Activated naive CD8-positive, alpha-beta T cell treated with anti-CD3 and anti-CD28 coated beads for 36 hours (primary cell): Measurements from ENCODE around the gene ANKRD33B. TPM values are rescaled to one million over a fixed set of nuclear protein-coding genes. Genes with fewer than 3 reads are reported as not detected.

Experiments used
- DNase-seq: peaks from one replicate; pipeline ENCODE4 v3.0.0; 2021
- H3K27ac Mint-ChIP-seq: one replicate; pipeline ENCODE4 v1.8.0; 2022; ENCODE audit warnings: mild to moderate bottlenecking, moderate library complexity, mixed read lengths
- H3K27me3 Mint-ChIP-seq: one replicate; pipeline ENCODE4 v1.8.0; 2022; ENCODE audit warnings: mild to moderate bottlenecking, mixed read lengths
- H3K36me3 Mint-ChIP-seq: one replicate; pipeline ENCODE4 v1.8.0; 2021; ENCODE audit warnings: mild to moderate bottlenecking, mixed read lengths
- H3K4me1 Mint-ChIP-seq: one replicate; pipeline ENCODE4 v1.8.0; 2021; ENCODE audit warnings: mixed read lengths
- H3K4me3 Mint-ChIP-seq: one replicate; pipeline ENCODE4 v1.8.0; 2022; ENCODE audit warnings: mild to moderate bottlenecking, moderate library complexity, mixed read lengths
- H3K9me3 Mint-ChIP-seq: one replicate; pipeline ENCODE4 v1.8.0; 2022; ENCODE audit warnings: mixed read lengths
- total RNA-seq, 2 experiments: library from RNA; stranded (reverse); gene quantifications; one replicate each; pipeline ENCODE4 v1.2.3, GENCODE V29; 2021

ANKRD33B gene
- total RNA-seq, 2 experiments from 2014 or later, result 9.8 to 10.2 TPM

GRCh38 chr5:10673407-10673806 is 109.5 kb downstream of the ANKRD33B start:
- no peak for DNase-seq
- no peaks in the 10 kb centered on the region for H3K27me3 Mint-ChIP-seq
- H3K36me3 Mint-ChIP-seq, result peaks cover 20% of the 10 kb centered on the region
- no peaks in the 10 kb centered on the region for H3K4me1 Mint-ChIP-seq
- H3K9me3 Mint-ChIP-seq, result peaks cover 6% of the 10 kb centered on the region
- H3K4me3 Mint-ChIP-seq, result no peak overlapping the region
- H3K27ac Mint-ChIP-seq, result no peak overlapping the region

DNA sequence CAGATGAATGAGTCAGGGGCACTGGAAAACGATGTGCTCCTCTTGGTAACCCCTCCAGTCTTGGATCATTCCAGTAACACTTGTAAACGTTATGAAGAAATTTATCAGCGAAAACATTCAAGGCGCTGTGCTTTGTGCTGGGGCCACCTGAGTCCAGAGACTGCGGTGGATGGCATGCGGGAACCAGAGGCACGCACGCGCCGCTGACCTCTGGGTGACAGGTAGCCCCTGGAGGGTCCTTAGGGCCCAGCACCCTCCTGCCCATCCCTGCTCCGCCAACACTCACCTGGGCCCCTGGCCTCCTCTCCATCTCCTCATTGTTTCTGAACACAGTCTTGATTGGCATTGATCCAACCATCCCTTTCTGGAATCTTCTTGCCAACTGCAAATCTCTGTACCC is 110.2 kb downstream of the ANKRD33B start:
- H3K36me3 Mint-ChIP-seq, result peaks cover 23% of the 10 kb centered on the region
- no peak for DNase-seq

GRCh38 chr5:10674582-10674981 is 110.7 kb downstream of the ANKRD33B start:
- Mint-ChIP-seq H3K4me3 (no peak overlapping the region), H3K36me3 (peaks cover 26% of the 10 kb centered on the region), H3K27me3 (no peaks in the 10 kb centered on the region), H3K27ac (no peak overlapping the region), H3K4me1 (no peaks in the 10 kb centered on the region), H3K9me3 (peaks cover 6% of the 10 kb centered on the region)
- no peak for DNase-seq

More for the DNA sequence above, 110.2 kb downstream of the ANKRD33B start:
- Mint-ChIP-seq H3K27me3 (no peaks in the 10 kb centered on the region), H3K4me3 (no peak overlapping the region), H3K27ac (no peak overlapping the region), H3K9me3 (peaks cover 6% of the 10 kb centered on the region), H3K4me1 (no peaks in the 10 kb centered on the region)

- Mint-ChIP-seq H3K27ac (no peak overlapping the region), H3K27me3 (no peaks in the 10 kb centered on the region), H3K4me3 (no peak overlapping the region), H3K9me3 (peaks cover 6% of the 10 kb centered on the region), H3K4me1 (no peaks in the 10 kb centered on the region), H3K36me3 (peaks cover 30% of the 10 kb centered on the region)
- no peak for DNase-seq
Measured at GRCh38 chr5:10675177-10675700, 111.4 kb downstream of the ANKRD33B start.

- H3K4me3 Mint-ChIP-seq, result no peak overlapping the region
- no peaks in the 10 kb centered on the region for H3K27me3 Mint-ChIP-seq
- H3K9me3 Mint-ChIP-seq, result peaks cover 6% of the 10 kb centered on the region
- H3K4me1 Mint-ChIP-seq, result no peaks in the 10 kb centered on the region
- H3K36me3 Mint-ChIP-seq, result peaks cover 37% of the 10 kb centered on the region
- no peak for DNase-seq
- no peak overlapping the region for H3K27ac Mint-ChIP-seq
Measured at GRCh38 chr5:10676224-10676623, 112.4 kb downstream of the ANKRD33B start.

GRCh38 chr5:10676946-10677345 is 113.1 kb downstream of the ANKRD33B start:
- no peak overlapping the region for H3K27ac Mint-ChIP-seq
- no peak for DNase-seq
- peaks cover 6% of the 10 kb centered on the region for H3K9me3 Mint-ChIP-seq
- H3K4me1 Mint-ChIP-seq, result no peaks in the 10 kb centered on the region
- H3K4me3 Mint-ChIP-seq, result no peak overlapping the region
- no peaks in the 10 kb centered on the region for H3K27me3 Mint-ChIP-seq
- H3K36me3 Mint-ChIP-seq, result peaks cover 37% of the 10 kb centered on the region

DNA sequence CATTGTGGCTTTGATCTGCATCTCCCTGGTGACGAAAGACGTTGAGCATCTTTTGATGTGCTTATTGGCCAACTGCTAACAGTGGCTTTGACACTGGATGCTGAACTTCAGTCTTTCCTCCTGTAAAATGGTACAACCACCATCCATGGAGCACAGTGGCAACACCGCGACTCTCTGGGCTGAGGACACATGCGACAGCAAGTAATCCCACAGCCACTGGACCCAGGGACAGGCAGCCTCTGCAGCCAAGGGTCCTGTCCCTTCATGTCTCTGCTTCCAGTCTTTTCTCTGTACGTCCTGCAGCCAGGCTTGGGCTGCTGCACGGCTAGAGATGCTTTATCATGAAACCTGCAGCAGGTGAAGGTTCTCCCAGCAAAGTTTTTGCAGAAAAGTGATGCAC is 113.7 kb downstream of the ANKRD33B start:
- Mint-ChIP-seq H3K36me3 (peaks cover 41% of the 10 kb centered on the region), H3K27ac (no peak overlapping the region), H3K4me3 (no peak overlapping the region), H3K4me1 (no peaks in the 10 kb centered on the region), H3K27me3 (no peaks in the 10 kb centered on the region), H3K9me3 (peaks cover 6% of the 10 kb centered on the region)
- no peak for DNase-seq

DNA sequence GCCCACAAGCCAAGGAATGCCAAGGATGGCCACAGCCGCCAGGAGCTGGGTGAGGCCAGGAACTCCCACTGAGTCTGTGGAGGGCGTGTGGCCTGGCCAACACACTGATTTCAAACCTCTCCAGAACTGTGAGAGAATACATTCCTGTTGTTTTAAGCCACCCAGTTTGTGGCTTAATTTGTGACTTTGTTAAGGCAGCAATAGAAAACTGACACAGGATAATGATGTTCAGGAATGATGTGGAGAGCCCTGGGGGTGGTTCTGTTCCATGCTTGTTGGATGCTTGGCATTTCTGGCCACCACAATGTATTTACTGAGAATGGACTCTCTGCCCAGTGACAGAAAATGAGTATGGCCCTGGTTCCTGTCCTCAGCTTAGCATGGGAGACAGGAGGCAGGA is 114.4 kb downstream of the ANKRD33B start:
- H3K27ac Mint-ChIP-seq, result no peak overlapping the region
- H3K4me3 Mint-ChIP-seq, result no peak overlapping the region
- DNase-seq, result no peak
- H3K27me3 Mint-ChIP-seq, result no peaks in the 10 kb centered on the region
- H3K36me3 Mint-ChIP-seq, result peaks cover 41% of the 10 kb centered on the region
- peaks cover 6% of the 10 kb centered on the region for H3K9me3 Mint-ChIP-seq
- no peaks in the 10 kb centered on the region for H3K4me1 Mint-ChIP-seq

GRCh38 chr5:10679336-10679988 is 115.6 kb downstream of the ANKRD33B start:
- Mint-ChIP-seq H3K36me3 (peaks cover 41% of the 10 kb centered on the region), H3K4me1 (no peaks in the 10 kb centered on the region), H3K27ac (no peak overlapping the region), H3K4me3 (no peak overlapping the region), H3K9me3 (peaks cover 6% of the 10 kb centered on the region), H3K27me3 (no peaks in the 10 kb centered on the region)
- DNase-seq, result no peak

GRCh38 chr5:10680876-10681481 is 117.1 kb downstream of the ANKRD33B start:
- DNase-seq, result no peak
- Mint-ChIP-seq H3K36me3 (peaks cover 41% of the 10 kb centered on the region), H3K4me1 (no peaks in the 10 kb centered on the region), H3K27me3 (no peaks in the 10 kb centered on the region), H3K27ac (no peak overlapping the region), H3K9me3 (peaks cover 6% of the 10 kb centered on the region), H3K4me3 (no peak overlapping the region)

DNA sequence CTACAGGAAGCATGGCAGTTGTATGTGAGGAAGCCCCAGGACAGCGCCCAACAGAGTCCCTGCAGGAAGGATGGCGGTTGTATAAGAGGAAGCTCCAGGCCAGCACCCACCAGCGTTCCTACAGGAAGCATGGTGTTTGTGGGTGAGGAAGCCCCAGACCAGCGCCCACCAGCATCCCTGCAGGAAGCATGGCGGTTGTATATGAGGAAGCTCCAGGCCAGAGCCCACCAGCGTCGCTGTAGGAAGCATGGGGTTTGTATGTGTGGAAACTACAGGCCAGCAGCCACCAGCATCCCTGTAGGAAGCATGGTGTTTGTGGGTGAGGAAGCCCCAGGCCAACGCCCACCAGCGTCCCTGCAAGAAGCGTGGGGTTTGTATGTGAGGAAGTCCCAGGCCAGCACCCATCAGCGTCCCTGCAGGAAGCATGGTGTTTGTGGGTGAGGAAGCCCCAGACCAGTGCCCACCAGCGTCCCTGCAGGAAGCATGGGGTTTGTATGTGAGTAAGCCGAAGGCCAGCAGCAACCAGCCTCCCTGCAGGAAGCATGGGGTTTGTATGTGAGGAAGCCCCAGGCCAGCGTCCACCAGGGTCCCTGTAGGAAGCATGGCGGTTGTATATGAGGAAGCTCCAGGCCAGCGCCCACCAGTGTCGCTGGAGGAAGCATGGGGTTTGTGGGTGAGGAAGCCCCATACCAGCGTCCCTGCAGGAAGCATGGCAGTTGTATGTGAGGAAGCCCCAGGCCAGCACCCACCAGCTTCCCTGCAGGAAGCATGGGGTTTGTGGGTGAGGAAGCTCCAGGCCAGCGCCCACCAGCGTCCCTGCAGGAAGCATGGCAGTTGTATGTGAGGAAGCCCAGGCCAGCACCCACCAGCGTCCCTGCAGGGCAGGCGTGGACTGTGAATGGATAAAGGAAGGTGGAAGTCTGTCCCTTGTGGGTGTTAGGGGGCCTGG is 118.1 kb downstream of the ANKRD33B start:
- peaks cover 38% of the 10 kb centered on the region for H3K36me3 Mint-ChIP-seq
- H3K27me3 Mint-ChIP-seq, result no peaks in the 10 kb centered on the region
- H3K9me3 Mint-ChIP-seq, result peaks cover 5% of the 10 kb centered on the region
- H3K4me1 Mint-ChIP-seq, result no peaks in the 10 kb centered on the region
- no peak overlapping the region for H3K4me3 Mint-ChIP-seq
- H3K27ac Mint-ChIP-seq, result no peak overlapping the region
- no peak for DNase-seq

DNA sequence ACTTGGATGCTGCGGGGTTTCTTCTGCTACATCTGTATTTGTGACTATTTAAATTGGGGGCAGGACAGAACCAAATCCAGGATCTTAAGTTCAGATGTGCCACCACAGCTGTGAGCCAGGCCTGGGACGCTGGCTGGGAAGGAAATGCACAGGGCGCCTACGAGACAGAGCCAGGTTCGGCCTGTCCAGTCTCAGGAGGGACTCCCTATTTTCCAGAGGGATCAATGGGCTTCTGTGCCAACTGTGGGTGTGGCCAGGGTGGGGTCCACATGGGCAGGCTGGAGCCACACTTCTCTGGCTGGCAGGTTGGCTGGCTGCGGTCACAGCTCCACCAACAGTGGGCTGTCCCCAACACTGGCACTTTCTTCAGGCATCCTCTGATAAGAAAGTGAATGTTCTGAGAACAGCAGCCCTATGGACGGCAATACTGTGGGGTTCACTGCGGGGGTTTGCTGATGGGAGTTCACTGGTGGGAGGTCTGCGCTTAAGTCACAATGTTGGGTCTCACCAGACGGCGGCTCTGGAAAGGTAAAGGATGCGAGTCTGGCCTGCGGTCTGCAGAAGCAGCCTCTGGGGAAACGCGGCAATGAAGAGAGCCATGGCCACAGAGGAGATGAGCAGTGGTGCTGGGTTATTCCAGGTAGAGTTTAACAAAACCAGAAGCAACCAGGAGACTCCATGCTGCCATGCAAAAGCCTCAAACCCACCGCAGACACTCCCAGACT is 119.1 kb downstream of the ANKRD33B start:
- no peak overlapping the region for H3K4me3 Mint-ChIP-seq
- H3K4me1 Mint-ChIP-seq, result no peaks in the 10 kb centered on the region
- no peak overlapping the region for H3K27ac Mint-ChIP-seq
- H3K9me3 Mint-ChIP-seq, result no peaks in the 10 kb centered on the region
- no peak for DNase-seq
- H3K27me3 Mint-ChIP-seq, result no peaks in the 10 kb centered on the region
- H3K36me3 Mint-ChIP-seq, result peaks cover 32% of the 10 kb centered on the region

- H3K36me3 Mint-ChIP-seq, result peaks cover 30% of the 10 kb centered on the region
- H3K4me3 Mint-ChIP-seq, result no peak overlapping the region
- no peaks in the 10 kb centered on the region for H3K9me3 Mint-ChIP-seq
- H3K27ac Mint-ChIP-seq, result no peak overlapping the region
- H3K27me3 Mint-ChIP-seq, result no peaks in the 10 kb centered on the region
- DNase-seq, result no peak
- no peaks in the 10 kb centered on the region for H3K4me1 Mint-ChIP-seq
Measured at GRCh38 chr5:10684303-10685086, 120.6 kb downstream of the ANKRD33B start.

GRCh38 chr5:10685115-10685521 is 121.2 kb downstream of the ANKRD33B start:
- no peaks in the 10 kb centered on the region for H3K9me3 Mint-ChIP-seq
- H3K4me1 Mint-ChIP-seq, result no peaks in the 10 kb centered on the region
- no peak overlapping the region for H3K27ac Mint-ChIP-seq
- no peaks in the 10 kb centered on the region for H3K27me3 Mint-ChIP-seq
- no peak for DNase-seq
- no peak overlapping the region for H3K4me3 Mint-ChIP-seq
- peaks cover 26% of the 10 kb centered on the region for H3K36me3 Mint-ChIP-seq
